Ovary (tissue), 3 donors: Measurements from ENCODE around the gene CD93.

ENCODE experiments used
- POLR2A ChIP-seq: fragments of 450-650 bp; IDR thresholded peaks from one replicate; pipeline ENCODE4 v1.6.1; 2017; ENCODE audit warnings: antibody characterized with exemption, mild to moderate bottlenecking, moderate library complexity
- TF ChIP-seq, protein P1 (sequence below), 3 donors: fragments of 450-650 bp in 2 of 3; fragments of 200-600 bp in 1 of 3; IDR thresholded peaks; one replicate each; pipeline versions ENCODE4 v1.5.1 to v1.8.0; 2016 to 2022; ENCODE audit warnings: antibody characterized with exemption in 3 of 3, mild to moderate bottlenecking in 1 of 3
- donor health status: DM: no; HTN: no; CAD: no.

GRCh38 chr20:23123886-23124285 is 37.8 kb upstream of the CD93 start:
- TF ChIP-seq, protein P1, sequence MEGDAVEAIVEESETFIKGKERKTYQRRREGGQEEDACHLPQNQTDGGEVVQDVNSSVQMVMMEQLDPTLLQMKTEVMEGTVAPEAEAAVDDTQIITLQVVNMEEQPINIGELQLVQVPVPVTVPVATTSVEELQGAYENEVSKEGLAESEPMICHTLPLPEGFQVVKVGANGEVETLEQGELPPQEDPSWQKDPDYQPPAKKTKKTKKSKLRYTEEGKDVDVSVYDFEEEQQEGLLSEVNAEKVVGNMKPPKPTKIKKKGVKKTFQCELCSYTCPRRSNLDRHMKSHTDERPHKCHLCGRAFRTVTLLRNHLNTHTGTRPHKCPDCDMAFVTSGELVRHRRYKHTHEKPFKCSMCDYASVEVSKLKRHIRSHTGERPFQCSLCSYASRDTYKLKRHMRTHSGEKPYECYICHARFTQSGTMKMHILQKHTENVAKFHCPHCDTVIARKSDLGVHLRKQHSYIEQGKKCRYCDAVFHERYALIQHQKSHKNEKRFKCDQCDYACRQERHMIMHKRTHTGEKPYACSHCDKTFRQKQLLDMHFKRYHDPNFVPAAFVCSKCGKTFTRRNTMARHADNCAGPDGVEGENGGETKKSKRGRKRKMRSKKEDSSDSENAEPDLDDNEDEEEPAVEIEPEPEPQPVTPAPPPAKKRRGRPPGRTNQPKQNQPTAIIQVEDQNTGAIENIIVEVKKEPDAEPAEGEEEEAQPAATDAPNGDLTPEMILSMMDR (IDR thresholded peaks at IDR 0.05): no peak
- no peak for TF ChIP-seq POLR2A
